ENCODE data around the gene MINDY4. TPM values are rescaled to one million over a fixed set of nuclear protein-coding genes. Genes with fewer than 3 reads are reported as not detected.
"Not testable (repeated sequence)": the region's sequence is repeated elsewhere in the genome, so short reads cannot be mapped to it uniquely, and the experiment has no call there.

MINDY4 gene
- total RNA-seq, 1 experiment from 2014 or later: 7.6 TPM

DNA sequence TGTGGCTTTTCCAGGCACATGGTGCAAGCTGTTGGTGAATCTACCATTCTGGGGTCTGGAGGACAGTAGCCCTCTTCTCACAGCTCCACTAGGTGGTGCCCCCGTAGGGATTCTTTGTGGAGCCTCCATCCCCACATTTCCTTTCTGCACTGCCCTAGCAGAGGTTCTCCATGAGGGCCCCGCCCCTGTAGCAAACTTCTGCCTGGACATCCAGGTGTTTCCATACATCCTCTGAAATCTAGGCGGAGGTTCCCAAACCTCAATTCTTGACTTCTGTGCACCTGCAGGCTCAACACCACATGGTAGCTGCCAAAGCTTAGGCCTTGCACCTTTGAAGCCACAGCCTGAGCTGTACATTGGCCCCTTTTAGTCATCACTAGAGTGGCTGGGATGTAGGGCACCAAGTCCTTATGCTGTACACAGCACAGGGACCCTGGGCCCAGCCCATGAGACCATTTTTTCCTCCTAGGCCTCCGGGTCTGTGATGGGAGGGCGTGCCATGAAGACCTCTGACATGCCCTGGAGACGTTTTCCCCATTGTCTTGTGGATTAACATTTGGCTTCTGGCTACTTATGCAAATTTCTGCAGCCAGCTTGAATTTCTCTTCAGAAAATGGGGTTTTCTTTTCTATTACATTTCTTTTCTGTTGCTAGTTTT lies 62.9 kb downstream of the MINDY4 start:
- not testable (repeated sequence) for DNase-seq (ENCODE audit: low spot score)

DNA sequence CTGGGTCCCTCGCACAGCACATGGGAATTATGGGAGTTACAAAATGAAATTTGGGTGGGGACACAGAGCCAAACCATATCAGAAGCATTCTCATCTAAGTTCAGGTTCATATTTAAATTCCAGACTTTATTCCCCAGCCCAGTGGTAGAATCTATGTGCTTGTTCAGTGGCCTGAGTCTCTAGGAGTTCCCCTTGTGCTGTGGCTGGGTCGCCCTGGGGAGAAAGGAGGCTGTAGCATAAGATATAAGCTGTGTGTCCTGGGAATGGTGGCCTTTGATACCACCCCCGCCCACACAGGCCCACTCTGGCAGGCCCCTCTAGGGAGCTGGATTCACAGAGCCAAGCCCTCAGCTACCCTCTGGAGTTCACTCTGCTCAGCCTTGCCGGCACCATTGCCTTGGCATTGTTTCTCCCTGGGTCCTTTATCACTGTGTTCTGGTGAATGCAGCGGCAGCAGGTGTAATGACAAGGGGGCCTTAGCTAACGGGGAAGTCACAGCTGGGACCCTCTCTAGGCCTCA lies 64.2 kb downstream of the MINDY4 start:
- DNase-seq (ENCODE audit: low spot score): no peak

DNA sequence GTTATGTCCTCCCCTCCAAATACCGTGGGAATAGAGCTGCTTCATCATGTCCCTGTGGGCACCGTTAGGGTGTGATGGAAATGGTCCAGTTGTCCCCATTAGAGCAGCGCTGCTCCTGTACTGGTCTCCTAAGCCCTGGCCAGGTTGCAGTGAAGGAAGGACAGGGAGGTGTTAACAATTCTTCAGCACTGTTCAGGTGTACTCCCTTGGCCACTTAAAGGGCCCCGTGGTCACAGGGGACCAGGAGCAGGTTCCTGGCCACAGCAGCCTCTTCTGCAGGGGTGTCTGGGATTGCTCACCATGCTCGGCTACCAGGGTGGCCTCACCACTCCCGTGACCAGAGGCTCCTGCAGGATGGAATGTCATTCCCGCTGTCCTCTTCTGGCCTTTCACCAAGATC lies 65.8 kb downstream of the MINDY4 start:
- no peak for DNase-seq (ENCODE audit: low spot score)

DNA sequence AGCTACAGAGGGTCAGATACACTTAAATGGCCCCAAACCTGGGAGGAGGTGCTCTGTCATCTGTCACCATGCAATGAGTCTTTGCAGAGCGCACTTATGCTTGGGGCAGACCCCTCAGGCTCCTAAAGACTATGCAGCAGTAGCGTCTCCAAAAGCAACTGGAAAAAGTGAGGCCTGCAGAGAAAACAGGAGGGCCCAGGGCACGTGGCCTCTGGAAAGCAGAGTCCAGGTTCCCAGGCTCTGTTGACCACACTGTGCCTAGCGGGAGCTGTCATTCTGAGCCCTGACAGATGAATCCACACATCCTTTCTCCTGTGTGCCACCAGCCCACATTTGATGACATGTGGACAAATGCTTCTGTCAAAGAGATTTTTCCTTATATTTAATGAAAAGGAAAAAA lies 66.4 kb downstream of the MINDY4 start:
- no peak for DNase-seq (ENCODE audit: low spot score)

DNA sequence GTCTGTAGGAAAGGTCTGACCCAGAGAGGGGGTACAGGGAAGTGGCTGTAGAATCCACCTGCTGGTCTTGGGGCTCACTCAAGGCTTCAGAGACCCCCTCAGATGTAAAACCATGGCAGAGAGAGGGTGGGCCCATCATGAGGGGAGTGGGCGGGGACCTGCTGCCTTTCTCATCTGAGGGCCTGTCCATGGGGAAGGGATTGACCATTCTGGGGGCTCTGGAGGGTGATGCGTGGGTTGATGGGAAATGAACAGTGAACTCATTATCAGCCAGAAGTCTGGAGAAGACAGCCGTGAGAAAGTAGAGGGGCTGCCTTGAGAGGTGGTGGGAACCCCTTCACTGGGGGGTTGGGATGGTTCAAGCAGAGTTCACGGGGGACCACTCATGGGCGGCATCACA lies 66.8 kb downstream of the MINDY4 start:
- DNase-seq (ENCODE audit: low spot score): no peak

DNA sequence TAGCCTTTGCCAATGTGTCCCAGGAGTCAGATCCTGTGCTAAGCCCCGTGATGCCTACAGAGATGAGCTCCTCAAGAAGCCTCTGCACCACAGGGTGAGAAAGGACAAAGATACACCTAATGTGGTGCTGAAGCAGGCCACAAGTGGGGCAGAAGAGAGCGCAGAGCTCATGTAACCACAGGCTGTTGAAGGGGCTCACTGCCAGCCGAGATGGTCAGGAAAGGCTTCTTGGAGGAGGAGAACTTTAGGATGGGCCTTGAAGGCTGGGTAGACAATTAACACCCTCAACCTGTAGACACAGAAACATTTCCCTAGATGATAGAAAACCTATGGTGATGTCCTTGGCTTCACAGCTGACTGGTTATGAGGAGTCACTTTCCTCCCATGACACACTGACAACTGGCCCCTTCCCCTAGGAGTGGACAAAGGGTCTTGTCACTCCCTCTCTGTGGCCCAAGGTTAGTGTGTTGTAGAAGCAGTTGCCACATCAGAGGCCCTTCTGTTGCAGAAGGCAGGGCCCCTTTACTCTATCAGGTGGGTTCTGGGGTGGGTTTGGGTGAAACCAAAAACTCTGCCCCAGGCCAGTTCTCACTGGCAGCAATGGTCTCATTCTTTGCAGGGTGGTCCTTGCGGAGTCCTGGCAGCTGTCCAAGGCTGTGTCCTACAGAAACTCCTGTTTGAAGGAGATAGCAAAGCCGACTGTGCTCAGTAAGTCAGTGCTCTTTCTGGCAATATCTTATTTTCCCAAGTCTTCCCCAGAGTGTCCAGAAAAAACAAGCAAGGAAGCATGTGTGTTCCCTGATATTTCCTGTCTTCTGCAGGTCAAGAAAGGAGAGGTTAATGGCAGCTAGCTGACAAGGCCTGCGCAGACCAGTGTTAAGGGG lies 69.2 kb downstream of the MINDY4 start:
- DNase-seq (ENCODE audit: low spot score): no peak

DNA sequence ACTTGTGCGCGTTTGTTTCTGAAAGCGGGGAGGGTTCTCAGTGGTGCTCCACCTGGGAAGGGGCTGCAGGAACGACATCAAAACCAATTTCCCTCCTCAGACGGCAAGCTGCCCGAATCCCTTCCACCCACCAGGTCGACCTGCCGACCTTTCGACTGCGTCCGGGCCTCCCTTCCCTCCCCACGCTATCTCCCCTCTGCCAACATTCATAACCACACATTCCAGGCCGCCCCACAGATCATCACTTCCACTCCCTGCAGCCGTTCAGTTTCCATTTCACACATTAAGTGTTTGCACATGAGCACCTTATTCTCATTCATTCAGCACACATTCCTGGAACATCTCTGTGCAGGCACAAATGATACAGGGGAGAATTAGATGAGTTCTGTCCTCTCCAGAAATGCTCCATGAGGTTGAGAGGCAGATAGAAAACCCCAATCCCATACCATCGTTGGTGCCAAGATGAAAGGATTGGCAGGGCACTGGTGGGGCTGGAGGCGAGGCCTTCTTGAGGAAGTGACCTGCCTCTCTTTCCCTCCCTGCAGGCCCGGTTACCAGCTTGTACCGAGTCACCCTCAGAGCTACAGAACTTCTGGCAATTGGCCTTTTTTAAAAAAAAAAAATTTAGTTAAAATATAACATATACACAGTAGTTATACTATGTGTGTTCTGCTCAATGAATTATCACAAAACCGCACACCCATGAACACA lies 70.0 kb downstream of the MINDY4 start:
- no peak for DNase-seq (ENCODE audit: low spot score)

DNA sequence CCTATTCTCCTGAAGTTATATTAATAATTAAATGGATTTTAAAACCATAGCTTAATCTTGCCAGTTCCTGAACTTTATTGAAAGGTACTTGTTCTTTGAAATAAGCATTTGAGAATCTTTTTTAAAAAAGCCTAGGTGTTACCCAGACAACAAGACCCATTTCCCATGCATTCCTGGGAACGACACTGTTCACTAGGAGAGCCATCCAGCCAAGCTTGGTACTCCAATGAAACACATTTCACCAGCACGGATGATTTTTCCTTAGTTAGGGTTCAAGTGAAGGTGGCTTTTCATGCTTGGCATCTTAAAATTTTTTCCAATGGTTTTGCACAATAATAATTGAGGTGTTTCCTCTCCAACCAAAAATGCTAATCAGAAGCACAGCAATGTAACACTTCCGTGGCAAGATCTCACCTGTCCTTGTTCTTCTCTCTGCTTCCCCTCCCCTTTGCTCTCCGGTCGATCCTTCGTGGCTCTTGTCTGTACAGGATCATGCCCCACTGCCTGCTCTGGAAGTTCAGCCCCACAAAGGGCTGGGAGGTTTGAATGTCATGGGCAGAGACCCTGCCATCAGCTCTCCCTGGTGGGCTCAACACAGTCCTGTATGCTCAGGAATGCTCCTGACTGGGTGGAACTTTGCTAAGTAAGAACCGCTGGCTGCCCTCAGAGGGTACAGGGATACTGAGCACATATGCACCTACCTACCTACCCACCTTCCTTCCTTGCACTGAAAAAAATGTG lies 70.8 kb downstream of the MINDY4 start:
- DNase-seq (ENCODE audit: low spot score): no peak

DNA sequence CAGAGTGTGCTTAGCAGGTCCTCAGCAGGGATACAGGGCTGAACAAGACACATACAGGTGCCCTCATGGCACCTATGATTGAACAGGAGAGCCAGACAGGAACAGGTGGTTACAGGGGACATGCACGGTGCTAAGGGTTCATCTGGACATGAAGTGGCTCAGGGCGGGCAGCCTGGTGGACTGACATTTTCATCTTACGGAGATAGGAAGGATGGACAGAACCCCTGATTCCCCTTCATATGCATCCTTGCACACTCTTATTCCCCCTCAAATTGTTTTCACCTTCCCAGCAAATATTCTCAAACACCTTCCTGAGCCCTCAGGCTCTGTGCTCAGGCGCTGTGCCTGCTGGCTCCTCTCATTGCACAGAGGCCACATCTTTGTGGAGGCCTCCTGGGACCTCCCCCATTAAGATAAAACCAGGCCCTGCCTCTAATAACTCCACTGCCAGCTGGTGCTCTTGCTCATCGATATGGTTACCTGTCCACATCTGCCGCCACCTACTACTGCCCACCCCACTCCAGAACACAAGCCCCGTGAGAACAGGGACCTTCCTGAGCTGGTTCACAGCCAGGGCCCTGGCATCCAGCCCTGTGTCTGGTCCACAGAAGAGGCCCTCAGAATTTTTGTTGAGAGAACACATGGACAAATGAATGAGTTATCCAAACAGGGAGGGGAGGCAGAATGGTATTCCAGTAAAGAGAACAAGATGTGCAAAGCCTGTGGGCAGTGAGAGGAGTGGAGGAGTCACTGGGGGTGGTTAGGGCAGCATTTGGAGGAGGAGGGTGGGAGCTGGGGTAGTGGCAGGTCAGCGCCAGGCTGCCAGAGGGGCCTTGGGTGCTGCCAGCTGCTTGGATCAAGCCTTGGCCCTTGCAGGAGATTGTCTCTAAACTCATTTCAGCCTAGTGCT lies 71.6 kb downstream of the MINDY4 start:
- no peak for DNase-seq (ENCODE audit: low spot score)

DNA sequence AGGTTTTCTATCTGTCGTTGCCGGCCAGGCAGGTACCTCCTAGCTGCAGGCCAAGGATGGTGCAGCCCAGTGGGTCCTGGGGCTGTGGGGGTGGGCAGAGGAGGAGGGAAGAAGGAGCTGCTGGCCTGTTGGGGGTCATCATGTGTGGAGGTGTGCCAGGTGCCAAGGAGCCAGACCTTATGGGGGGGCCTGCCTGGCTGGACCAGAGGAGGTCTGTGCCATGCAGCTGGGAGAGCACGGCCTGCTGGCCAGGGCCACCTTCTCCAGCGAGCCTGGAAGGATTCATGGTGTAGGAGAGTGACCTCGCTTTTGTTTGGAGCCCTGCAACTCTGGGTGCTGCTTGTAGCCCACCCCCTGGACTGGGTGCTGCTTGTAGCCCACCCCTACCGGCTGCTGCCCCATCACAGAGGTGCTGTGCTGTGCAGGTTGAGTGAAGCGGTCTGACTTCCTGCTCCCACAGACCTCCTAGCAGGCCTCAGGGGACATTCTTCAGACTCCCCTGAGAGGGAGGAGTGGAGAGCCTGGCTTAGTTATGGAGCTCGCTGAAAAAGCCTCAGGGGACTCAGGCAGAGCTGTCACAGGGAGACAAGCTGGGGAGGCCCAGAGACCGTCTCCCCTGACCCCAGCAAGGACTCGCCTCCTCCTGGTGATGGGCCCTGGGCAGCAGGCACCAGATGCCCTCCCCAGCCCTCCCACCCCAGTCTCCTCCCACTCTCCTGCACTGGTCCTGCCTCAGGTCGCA lies 72.7 kb downstream of the MINDY4 start:
- no peak for DNase-seq (ENCODE audit: low spot score)

DNA sequence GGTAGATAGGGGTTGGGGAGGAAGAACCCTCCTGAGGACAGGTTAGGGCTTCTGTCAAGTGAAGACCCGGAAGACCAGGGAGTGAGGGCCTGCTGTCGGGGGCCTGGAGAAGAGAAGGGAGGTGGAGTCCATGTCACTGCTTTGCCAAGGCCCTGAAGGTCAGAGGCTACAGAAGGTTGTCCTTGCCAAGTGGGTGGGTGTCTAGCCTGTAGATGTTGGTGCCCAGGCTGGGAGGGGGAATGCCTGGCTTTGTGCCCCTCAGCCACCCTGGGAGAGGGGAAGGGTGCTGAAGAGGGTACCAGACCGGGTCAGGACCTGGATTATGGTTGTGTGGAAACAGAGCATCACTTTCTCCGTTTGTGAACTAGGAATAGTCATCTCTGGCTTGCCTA lies 73.3 kb downstream of the MINDY4 start:
- no peak for DNase-seq (ENCODE audit: low spot score)

DNA sequence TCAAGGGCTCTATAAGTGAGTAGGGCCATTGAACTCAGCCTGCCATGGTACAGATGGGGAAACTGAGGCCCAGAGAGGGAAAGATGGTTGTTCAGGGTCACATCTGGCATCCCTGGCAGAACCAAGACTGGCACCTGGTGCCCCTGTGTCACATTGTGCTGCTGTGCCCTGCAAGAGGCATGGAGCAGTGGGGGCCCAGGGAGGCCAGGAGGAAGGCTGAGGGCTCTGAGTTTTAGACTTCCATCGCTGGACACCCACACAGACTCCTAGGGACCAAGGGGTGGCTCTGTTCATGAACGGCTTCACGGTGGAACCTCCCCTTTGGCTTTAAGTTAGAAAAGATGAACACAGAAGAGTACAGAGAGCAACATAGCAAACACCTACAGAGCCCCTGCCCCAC lies 73.7 kb downstream of the MINDY4 start:
- DNase-seq (ENCODE audit: low spot score): no peak

DNA sequence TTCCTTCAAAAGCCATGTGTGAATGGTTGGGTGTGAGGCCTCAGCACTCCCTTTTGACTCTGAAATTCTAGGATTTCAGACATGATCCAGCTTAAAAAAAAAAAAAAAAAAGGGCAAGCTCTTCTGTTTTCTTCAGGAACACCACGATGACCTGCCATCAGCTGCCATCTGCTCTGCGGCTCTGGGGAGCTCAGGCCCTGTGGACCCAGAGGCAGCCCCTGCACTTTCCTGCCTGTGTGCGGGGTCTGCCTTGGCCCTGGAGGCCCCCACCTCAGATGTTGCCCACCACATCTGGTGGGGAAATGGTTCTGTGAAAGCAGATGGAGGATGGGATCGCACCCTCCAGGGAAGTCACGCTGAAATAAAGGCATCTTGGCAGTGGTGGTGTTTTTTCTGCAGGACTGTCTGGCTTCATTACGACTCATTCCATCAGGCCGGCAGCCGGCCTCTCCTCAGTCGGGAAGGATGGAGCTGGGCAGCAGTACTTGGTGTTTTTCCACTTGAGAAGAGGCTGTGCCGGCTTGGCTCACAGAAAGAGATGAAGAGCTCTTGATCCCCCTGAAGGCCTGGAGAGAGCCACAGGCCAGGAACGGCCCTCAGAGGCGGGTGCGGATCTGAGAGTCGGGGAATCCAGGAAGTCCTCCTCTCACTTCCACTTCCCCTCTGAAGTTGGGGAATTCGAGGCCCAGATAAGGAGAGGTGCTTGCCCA lies 74.4 kb downstream of the MINDY4 start:
- DNase-seq (ENCODE audit: low spot score): peak; percentile 50

DNA sequence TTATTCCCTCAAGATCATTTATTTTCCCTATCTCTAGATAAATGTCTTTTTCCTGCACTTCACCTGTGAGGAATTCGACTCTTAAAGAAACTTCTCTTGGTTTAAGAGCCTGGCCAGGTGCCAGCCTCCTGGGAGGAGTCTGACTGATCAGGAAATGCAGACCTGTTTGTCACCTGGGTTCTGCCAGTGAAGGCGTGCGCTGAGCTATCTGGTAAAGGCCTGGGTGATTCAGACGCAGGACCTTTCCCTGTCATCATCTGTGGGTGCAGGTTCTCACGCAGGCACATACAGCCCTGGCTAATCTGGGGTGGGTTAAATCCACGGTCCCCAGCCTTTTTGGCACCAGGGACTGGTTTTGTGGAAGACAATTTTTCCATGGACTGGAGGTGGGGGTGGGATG lies 75.2 kb downstream of the MINDY4 start:
- DNase-seq (ENCODE audit: low spot score): peak; percentile 21

DNA sequence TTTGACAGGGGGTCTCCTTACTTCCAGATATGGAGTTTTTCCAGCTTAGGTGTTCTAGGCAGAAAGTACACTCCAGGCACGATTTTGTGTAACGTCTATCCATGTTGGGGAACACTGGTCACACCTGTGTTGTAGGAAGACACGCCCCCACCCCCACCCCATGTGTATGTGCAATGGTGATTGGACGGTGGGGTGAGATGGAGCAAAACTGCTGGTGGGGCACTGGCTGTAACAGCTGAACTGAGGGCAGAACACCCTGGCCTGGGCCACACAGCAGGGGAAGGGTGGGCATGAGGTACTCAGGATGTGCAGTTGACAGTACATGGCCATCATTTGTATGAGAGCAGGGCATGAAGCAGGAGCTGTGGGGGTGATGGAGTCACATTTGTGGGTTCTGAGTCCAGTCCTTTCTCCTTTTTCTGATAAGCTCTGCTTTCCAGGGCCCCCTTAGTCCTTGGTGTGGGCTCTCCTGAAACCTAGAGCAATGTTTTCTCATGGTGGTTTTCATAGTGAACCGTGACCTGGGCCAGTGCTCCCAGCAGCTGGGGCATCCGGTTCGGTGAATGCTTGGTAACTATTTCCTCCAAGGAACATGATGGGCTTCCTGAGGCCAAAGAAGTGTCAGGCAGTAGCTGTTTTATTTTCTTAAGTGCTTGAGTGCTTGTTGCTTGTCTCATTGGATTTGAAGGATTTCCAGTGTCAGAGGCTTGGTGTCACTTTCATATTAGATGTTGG lies 77.1 kb downstream of the MINDY4 start:
- DNase-seq (ENCODE audit: low spot score): no peak

DNA sequence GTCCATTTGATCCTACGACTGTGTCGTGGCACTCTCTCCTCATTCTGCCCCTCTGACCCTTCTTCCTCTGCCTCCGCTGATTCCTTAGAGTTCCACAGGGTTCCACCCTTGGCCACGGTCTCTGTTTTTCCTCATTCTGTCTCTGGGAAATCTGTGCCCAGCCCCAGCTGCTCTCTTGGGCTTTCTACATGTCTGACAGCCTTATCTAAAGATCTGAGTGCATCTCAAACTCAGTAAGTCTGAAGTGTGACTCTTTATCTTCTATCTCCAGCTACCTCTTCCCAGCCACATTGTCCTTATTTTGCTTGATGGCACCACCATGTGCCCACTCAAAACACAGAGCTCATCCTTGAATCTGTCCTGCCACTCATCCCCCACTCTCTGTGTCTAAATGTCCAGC lies 78.3 kb downstream of the MINDY4 start:
- DNase-seq (ENCODE audit: low spot score): no peak

DNA sequence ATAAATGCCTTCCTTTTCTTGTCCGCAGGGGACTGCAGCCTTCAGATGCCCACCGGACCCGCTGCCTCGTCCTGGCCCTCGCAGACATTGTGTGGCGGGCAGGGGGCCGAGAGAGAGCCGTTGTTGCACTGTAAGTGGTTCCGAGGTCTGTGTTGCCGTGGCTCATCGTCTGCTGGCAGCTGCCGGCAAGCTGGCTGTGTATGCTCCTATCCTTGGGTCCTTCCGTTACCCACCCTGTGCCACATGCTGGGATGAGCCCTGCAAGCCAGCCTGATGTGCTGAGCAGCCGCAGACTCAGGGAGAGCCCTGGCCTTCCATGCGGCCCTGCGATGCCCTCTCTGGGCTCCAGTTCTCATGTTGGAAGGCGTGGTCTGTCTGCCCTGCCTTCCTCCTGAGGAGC lies 79.2 kb downstream of the MINDY4 start:
- DNase-seq (ENCODE audit: low spot score): no peak

DNA sequence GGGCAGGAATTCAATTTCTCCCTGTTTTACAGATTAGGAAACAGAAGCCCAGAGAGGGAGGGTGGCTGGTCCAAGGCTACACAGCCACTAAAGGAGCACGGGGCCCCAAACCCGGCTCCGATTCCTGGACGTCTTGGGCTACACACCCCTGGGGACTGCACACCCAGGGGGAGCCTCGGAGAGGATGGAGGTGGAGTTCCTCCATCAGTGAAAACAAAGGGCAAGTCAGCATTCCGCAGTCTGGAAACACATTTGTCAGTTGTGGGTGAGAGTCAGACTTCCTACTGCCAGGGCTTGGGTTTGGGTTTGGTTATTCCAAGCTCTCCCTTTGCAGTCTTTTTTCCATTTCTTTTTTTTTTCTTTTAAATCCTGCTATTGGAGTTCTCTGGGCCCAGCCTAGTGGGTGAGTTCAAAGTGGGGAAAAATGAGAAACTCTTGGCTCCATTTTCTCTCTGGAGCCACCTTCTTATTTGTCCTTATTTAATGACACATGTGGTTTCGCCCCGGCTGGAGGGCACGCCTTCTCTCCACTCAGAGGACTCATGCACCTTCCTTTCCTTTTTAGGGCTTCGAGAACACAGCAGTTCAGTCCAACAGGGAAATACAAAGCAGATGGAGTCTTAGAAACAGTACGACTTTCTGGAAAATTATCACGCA lies 80.6 kb downstream of the MINDY4 start:
- no peak for DNase-seq (ENCODE audit: low spot score)

All from A172 (cell line).